Psoas muscle (tissue), 8 donors: Measurements from ENCODE around the gene CORO2B. TPM values are rescaled to one million over a fixed set of nuclear protein-coding genes. Genes with fewer than 3 reads are reported as not detected.

Experiments
- ATAC-seq, 4 donors: fragments of 200-7000 bp; cut with Tn5 transposase; one replicate each; pipeline ENCODE4 v1.9.1; 2020; ENCODE audit warnings: moderate library complexity in 3 of 4, mild to moderate bottlenecking in 2 of 4
- DNase-seq, 2 donors: peaks; one replicate each; pipeline ENCODE4 v3.0.0-alpha.2; 2020
- H3K27ac ChIP-seq: fragments of 200-600 bp; one replicate; pipeline ENCODE4 v1.8.0; 2022
- H3K27me3 ChIP-seq, 3 donors: fragments of 200-600 bp in 1 of 3; one replicate each; pipeline versions ENCODE4 v1.6.1 to v1.8.0; 2013 to 2022; ENCODE audit warnings: low read length in 2 of 3, mild to moderate bottlenecking in 2 of 3, moderate library complexity in 1 of 3; ENCODE audit not compliant: insufficient read depth in 3 of 3
- H3K36me3 ChIP-seq, 2 donors: fragments of 200-600 bp in 1 of 2; one replicate each; pipeline versions ENCODE4 v1.6.1 to v1.8.0; 2013 to 2022; ENCODE audit warnings: low read depth in 1 of 2, mild to moderate bottlenecking in 1 of 2, moderate library complexity in 1 of 2; ENCODE audit not compliant: insufficient read depth in 1 of 2
- H3K4me1 ChIP-seq: fragments of 200-600 bp; one replicate; pipeline ENCODE4 v1.8.0; 2022
- H3K4me3 ChIP-seq: fragments of 200-600 bp; one replicate; pipeline ENCODE4 v1.8.0; 2022; ENCODE audit warnings: mild to moderate bottlenecking
- H3K9me3 ChIP-seq: fragments of 200-600 bp; one replicate; pipeline ENCODE4 v1.8.0; 2022
- CTCF ChIP-seq: fragments of 200-600 bp; IDR thresholded peaks from one replicate; pipeline ENCODE4 v1.8.0; 2022; ENCODE audit warnings: antibody characterized with exemption
- WGBS, 3 donors: extraction: QIAGEN DNeasy Blood & Tissue Kit; methylation state at CpG; one replicate each; pipeline versions ENCODE4 v1.1.6 to v1.1.7; 2013; 5-methylcytosine and 5-hydroxymethylcytosine counted together
- intact Hi-C, 2 donors: fragments of 100-400 bp; cut with DNase I; formaldehyde crosslinking; loops; one replicate each; pipeline versions ENCODE4 v1.11.0 to v1.14.2; 2022
- polyA plus RNA-seq, 3 donors: library from polyadenylated mRNA; stranded (reverse); fragments of 200-250 nt; gene quantifications; one replicate each; pipeline ENCODE4 v1.2.3, GENCODE V29; 2013
- total RNA-seq, 4 donors: library from RNA; stranded (reverse); fragmentation: NEBNext Ultra II Directional in 2 of 4; extraction: Animal tissue kit (Norgen Biotek cat#: 25700) in 2 of 4; gene quantifications; one replicate each; pipeline versions ENCODE4 v1.2.1 to v1.2.4, GENCODE V29; 2021 to 2023
- donor health status: healthy with polysubstance abuse.
- donor health status: DM: no; HTN: no; CAD: no; lungs with moderate emphysema.
- donor health status: Bipolar disorder and iron deficiency.
- donor health status: healthy.
- donor health status: DM: yes; HTN: yes; CAD: no.
- donor health status: DM: no; HTN: no; CAD: no.
- donor health status: DM: no; HTN: no; CAD: no.
- donor health status: DM: yes; HTN: yes; CAD: no.

CORO2B gene
- total and polyA plus RNA-seq, 7 donors, result 1.1 to 3.2 (median 2.0) TPM

DNA sequence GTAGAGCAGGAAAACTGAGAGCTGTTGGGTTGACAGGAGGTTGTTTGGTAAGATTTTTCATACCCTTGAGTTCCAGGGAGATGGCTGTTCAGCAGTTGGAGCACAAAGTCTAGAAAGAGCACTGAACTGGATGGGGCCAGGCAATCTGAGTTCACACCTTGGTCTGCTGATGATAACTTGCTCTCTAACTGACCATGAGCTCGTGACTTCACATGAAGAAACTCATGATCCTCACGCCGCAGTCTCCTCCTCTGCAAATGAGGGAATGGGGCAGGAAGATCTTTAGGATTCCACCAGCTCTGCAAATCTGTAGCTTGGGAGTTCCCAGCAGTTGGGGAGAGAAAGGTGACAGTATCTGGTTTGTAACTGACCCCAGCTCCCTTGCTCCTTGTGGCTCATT is 33.7 kb downstream of the CORO2B start:
- Histone ChIP-seq H3K4me3 (no peak overlapping the region), H3K27me3 (peaks cover 0 to 3% (median 0%) of the 10 kb centered on the region in 3 donors), H3K36me3 (no peaks in the 10 kb centered on the region), H3K4me1 (peaks cover 5% of the 10 kb centered on the region), H3K27ac (no peak overlapping the region), H3K9me3 (no peaks in the 10 kb centered on the region)
- TF ChIP-seq CTCF, result no peak
- no peak for DNase-seq
- no peak for ATAC-seq
- WGBS, 3 donors, result 94 to 99% (median 97%) methylated on average over 3 of the region's 3 CpGs
- intact Hi-C loops, result no loop called here

DNA sequence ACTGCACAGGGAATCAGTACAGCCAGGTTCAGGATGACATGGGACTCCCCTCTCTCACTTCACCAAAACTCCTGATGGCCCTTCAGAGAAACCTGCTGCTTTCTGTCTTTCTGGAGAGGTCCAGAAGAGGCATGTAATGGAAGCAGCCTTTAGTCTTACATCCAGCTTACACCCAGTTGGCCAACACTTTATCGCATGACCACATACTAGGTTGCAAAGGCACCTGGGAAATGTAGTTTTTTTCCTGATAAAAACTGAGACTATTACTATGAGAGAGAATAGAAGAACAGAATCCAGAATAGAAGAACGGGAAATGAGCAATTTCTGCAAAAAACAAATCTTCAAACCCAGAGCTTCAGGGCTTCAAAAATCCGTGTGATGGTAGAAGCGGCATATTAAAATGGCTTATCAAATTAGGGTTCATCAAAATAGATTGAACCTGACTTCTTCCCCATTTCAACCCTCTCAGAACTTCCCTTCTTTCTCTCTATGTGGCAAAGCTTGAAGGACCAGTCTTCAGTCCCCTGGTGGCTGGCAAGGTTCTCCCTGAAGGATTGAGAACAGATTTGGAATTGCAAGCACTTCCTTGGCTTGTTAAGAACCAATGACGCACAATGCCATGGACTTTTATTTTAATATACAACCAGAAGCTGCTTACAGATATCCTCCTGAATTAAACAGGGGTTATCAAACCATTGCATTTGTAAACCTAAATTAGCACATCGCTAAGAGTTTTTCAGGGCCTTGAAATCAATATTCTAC is 34.4 kb downstream of the CORO2B start:
- H3K4me3 ChIP-seq, result no peak overlapping the region
- 89 to 96% (median 89%) methylated on average over 6 of the region's 6 CpGs for WGBS, 3 donors
- no peak overlapping the region for H3K27ac ChIP-seq
- H3K27me3 ChIP-seq, result peaks cover 0 to 3% (median 0%) of the 10 kb centered on the region in 3 donors
- H3K4me1 ChIP-seq, result no peaks in the 10 kb centered on the region
- DNase-seq, result no peak
- no peak for TF ChIP-seq CTCF
- H3K36me3 ChIP-seq, result no peaks in the 10 kb centered on the region
- ATAC-seq, result no peak
- intact Hi-C loops, result no loop called here
- no peaks in the 10 kb centered on the region for H3K9me3 ChIP-seq

DNA sequence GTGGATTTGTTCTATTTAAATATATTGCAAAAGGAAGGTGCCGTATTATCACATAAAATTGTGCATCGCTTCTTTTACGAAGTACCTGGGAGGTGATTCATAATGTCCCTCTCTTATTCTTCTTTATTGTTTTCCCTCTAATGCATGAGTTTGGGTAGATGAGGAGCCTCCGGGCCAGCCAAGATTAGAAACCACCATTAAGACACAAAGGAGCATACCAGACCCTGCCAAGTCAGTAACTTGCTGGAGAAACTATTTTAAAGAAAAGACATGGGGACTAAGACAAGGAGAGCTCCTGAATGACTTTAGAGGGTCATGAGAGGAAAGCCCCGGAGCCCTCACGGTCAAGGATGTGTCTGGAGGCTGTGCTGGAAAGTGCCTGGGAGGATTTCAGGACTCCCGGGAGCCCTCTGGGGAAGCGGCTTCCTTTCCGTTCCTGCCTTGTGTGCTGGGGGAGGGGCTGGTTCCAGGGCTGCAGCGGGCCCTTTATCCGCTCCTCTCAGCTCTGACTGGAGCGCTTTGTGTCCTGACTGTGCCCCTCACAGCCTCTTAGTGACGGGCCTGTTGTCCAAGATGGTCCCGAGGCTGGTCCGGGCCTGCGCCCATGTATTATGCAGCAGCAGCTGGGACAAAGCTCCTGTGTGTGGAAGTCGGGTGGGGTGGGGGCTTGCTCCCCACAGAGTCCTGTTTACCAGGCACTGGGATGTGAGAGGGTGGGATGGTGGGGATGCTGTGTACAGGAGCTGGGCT is 35.7 kb downstream of the CORO2B start:
- Histone ChIP-seq H3K27me3 (peaks cover 0 to 3% (median 0%) of the 10 kb centered on the region in 3 donors), H3K36me3 (no peaks in the 10 kb centered on the region), H3K4me3 (no peak overlapping the region), H3K4me1 (no peaks in the 10 kb centered on the region), H3K9me3 (no peaks in the 10 kb centered on the region), H3K27ac (no peak overlapping the region)
- DNase-seq (peak in 1 of 2 donors; percentile 77), ATAC-seq (peak in 1 of 4 donors; percentile 29)
- WGBS, 3 donors, result 53 to 65% (median 55%) methylated on average over 17 of the region's 17 CpGs
- no peak for TF ChIP-seq CTCF
- intact Hi-C loops, result no loop called here

DNA sequence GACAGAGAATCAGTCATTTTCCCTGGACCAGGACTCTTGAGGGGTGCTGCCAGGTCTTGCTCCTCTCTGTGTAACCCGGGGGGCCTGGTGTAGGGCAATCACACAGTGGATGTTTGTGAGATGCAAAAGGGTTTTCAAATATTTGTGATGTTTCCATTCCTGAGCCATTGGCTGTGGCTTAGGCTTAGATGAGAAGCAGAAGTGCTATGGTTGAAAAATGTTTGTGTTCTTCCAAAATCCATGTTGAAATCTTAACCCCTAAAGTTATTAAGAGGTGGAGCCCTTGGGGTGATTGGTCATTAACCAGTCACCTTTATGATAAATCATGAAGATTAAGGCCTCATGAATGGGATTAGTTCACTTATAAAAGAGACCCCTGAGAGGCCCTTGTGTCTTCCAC is 36.5 kb downstream of the CORO2B start:
- H3K4me3 ChIP-seq, result no peak overlapping the region

More for the DNA sequence above, 36.5 kb downstream of the CORO2B start:
- Histone ChIP-seq H3K4me1 (no peaks in the 10 kb centered on the region), H3K36me3 (no peaks in the 10 kb centered on the region), H3K9me3 (no peaks in the 10 kb centered on the region), H3K27me3 (peaks cover 0 to 3% (median 0%) of the 10 kb centered on the region in 3 donors), H3K27ac (no peak overlapping the region)
- intact Hi-C loops, result no loop called here
- no peak for TF ChIP-seq CTCF
- WGBS, 3 donors, result 80 to 94% (median 86%) methylated on average over 1 of the region's 1 CpG
- DNase-seq (no peak), ATAC-seq (no peak)
